Measurements from ENCODE around the gene ZFYVE27. TPM values are rescaled to one million over a fixed set of nuclear protein-coding genes. Genes with fewer than 3 reads are reported as not detected.

Gene ZFYVE27
- total and polyA plus RNA-seq, 2 donors from 2014 or later: 23.3 to 34.4 TPM

DNA sequence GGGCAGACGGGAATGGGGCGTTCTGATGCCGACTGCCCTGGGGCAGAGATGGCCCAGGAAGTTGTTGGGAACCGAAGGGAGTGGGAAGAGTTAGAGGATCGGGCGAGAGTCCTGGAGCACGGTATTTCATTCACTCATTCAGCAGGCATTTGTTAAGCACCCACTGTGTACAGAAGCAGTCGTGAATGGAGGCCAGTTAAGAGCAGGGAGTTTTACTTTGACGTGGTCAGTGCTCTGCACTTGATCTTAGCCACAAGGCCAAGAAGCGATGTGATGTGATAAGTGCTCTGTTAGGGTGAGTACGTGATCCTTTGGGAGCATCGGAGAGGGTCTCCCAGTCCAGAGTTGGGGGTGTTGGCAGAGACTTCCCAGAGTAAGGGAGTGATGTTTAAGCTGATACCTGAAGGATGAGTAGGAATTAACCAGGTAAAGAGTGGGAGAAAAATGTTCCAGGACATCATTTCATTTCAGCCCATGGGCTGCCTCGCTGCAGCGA lies 890 bp downstream of the ZFYVE27 start:
- H3K27me3 ChIP-seq (ENCODE audit: control insufficient read depth, insufficient read depth, low read length): no peaks in the 10 kb centered on the region
- intact Hi-C loops (cut with DNase I): no loop called here
- FAIRE-seq: no peak

DNA sequence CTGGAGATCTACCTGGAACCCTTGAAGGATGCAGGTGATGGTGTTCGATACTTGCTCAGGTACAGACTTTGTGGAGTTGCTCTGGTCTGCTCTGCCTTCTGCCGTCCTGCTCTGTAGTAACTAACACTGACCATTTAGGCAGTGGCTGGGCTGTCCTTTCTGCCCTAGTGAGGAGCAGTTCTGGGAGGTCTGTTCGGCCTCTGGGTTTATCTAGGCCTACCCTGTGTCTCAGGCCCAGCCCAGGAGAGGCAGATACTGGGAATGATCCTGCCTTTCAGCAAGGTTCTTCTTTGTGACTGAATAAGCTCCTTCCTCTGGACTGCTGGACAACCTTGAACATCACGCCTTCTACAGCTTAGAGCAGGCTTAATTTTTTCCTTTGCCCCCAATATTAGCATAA lies 1.7 kb downstream of the ZFYVE27 start:
- Histone ChIP-seq H3K4me3 (ENCODE audit: low read length in 3 of 3) (no peak overlapping the region), H3K27ac (ENCODE audit: low read depth in 2 of 2, low read length in 2 of 2) (no peak overlapping the region), H3K4me1 (ENCODE audit: control insufficient read depth in 2 of 3, insufficient read depth in 2 of 3, low read depth in 1 of 3, low read length in 3 of 3) (peaks cover 2 to 17% (median 10%) of the 10 kb centered on the region in 3 donors), H3K9ac (ENCODE audit: low read length in 3 of 3) (no peak overlapping the region), H3K27me3 (ENCODE audit: control insufficient read depth, insufficient read depth, low read length) (no peaks in the 10 kb centered on the region), H3K36me3 (ENCODE audit: control insufficient read depth in 2 of 3, insufficient read depth in 3 of 3, low read length in 3 of 3) (peaks cover 0 to 16% (median 0%) of the 10 kb centered on the region in 3 donors), H3K9me3 (ENCODE audit: control insufficient read depth in 2 of 3, insufficient read depth in 1 of 3, low read length in 3 of 3) (no peaks in the 10 kb centered on the region)
- TF ChIP-seq, protein P1, sequence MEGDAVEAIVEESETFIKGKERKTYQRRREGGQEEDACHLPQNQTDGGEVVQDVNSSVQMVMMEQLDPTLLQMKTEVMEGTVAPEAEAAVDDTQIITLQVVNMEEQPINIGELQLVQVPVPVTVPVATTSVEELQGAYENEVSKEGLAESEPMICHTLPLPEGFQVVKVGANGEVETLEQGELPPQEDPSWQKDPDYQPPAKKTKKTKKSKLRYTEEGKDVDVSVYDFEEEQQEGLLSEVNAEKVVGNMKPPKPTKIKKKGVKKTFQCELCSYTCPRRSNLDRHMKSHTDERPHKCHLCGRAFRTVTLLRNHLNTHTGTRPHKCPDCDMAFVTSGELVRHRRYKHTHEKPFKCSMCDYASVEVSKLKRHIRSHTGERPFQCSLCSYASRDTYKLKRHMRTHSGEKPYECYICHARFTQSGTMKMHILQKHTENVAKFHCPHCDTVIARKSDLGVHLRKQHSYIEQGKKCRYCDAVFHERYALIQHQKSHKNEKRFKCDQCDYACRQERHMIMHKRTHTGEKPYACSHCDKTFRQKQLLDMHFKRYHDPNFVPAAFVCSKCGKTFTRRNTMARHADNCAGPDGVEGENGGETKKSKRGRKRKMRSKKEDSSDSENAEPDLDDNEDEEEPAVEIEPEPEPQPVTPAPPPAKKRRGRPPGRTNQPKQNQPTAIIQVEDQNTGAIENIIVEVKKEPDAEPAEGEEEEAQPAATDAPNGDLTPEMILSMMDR (IDR thresholded peaks at IDR 0.05; ENCODE audit: borderline replicate concordance, extremely low read depth, insufficient read depth): no peak
- no peak for DNase-seq
- no peak for FAIRE-seq
- intact Hi-C loops (cut with DNase I): no loop called here

More for the DNA sequence above, 890 bp downstream of the ZFYVE27 start:
- Histone ChIP-seq H3K36me3 (ENCODE audit: control insufficient read depth in 2 of 3, insufficient read depth in 3 of 3, low read length in 3 of 3) (peaks cover 0 to 10% (median 0%) of the 10 kb centered on the region in 3 donors), H3K4me3 (ENCODE audit: low read length in 3 of 3) (peak overlapping the region; percentile 70 to 95 (median 86)), H3K9ac (ENCODE audit: low read length in 3 of 3) (peak overlapping the region; percentile 45 to 92 (median 86)), H3K4me1 (ENCODE audit: control insufficient read depth in 2 of 3, insufficient read depth in 2 of 3, low read depth in 1 of 3, low read length in 3 of 3) (peaks cover 2 to 13% (median 10%) of the 10 kb centered on the region in 3 donors), H3K27ac (ENCODE audit: low read depth in 2 of 2, low read length in 2 of 2) (peak overlapping the region in 1 of 2 donors; percentile 90), H3K9me3 (ENCODE audit: control insufficient read depth in 2 of 3, insufficient read depth in 1 of 3, low read length in 3 of 3) (no peaks in the 10 kb centered on the region)
- DNase-seq: no peak
- TF ChIP-seq, protein P1 (IDR thresholded peaks at IDR 0.05; ENCODE audit: borderline replicate concordance, extremely low read depth, insufficient read depth): no peak

DNA sequence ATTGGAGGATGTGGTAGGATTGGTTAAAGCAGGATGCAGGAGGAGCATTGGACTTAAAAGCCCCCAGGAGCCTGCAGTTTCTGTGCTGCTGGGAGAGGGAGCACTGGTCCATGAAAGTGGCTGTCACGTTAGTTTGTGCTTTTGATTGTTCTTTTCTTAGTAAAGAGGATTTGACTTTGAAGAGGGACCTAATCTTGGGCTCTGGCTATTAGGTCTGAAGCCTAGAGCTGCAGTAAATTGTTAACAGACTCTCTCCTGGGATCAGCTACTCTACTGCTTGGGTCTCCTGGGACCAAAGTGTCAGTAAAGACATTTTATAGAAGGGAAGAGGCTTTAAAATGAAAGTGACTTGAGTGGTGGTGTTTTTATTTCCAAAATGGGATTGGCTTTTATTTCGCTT lies 3.7 kb downstream of the ZFYVE27 start:
- peaks cover 2 to 27% (median 15%) of the 10 kb centered on the region in 3 donors for H3K36me3 ChIP-seq (ENCODE audit: control insufficient read depth in 2 of 3, insufficient read depth in 3 of 3, low read length in 3 of 3)
- no peak overlapping the region for H3K4me3 ChIP-seq (ENCODE audit: low read length in 3 of 3)
- no peak overlapping the region for H3K9ac ChIP-seq (ENCODE audit: low read length in 3 of 3)
- FAIRE-seq: no peak
- H3K27ac ChIP-seq (ENCODE audit: low read depth in 2 of 2, low read length in 2 of 2): no peak overlapping the region
- TF ChIP-seq, protein P1 (IDR thresholded peaks at IDR 0.05; ENCODE audit: borderline replicate concordance, extremely low read depth, insufficient read depth): no peak
- H3K9me3 ChIP-seq (ENCODE audit: control insufficient read depth in 2 of 3, insufficient read depth in 1 of 3, low read length in 3 of 3): no peaks in the 10 kb centered on the region
- intact Hi-C loops (cut with DNase I): no loop called here
- H3K4me1 ChIP-seq (ENCODE audit: control insufficient read depth in 2 of 3, insufficient read depth in 2 of 3, low read depth in 1 of 3, low read length in 3 of 3): peaks cover 2 to 17% (median 10%) of the 10 kb centered on the region in 3 donors
- no peaks in the 10 kb centered on the region for H3K27me3 ChIP-seq (ENCODE audit: control insufficient read depth, insufficient read depth, low read length)
- DNase-seq: no peak
